Measurements from ENCODE around the gene KLHL13. TPM values are rescaled to one million over a fixed set of nuclear protein-coding genes. Genes with fewer than 3 reads are reported as not detected.

Gene KLHL13
- total and polyA plus RNA-seq, 2 of the 8 experiments (the other 6 are each of a cell fraction or from before 2014, with no cell fraction given) = 6.4 to 12.8 TPM

DNA sequence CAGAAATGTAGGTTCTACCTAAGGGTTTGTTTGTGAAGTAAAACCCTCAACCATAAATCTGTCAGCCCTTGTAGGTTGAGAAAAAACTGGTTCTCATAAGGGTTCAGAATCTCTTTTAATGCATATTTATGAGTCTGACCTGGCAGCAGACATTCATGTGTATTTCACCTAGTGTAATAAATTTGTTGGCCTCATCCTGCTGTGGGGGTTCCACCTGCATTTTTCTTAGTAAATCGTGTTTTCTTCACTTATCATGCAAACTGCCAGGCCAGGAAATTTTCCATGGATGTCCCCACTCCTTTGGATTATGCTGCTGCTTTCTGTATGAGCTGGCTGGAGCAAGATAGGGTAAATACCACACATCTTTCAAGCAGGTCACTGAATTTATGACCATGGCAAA lies 42.4 kb downstream of the KLHL13 start (continued):
- TF ChIP-seq, protein P1, sequence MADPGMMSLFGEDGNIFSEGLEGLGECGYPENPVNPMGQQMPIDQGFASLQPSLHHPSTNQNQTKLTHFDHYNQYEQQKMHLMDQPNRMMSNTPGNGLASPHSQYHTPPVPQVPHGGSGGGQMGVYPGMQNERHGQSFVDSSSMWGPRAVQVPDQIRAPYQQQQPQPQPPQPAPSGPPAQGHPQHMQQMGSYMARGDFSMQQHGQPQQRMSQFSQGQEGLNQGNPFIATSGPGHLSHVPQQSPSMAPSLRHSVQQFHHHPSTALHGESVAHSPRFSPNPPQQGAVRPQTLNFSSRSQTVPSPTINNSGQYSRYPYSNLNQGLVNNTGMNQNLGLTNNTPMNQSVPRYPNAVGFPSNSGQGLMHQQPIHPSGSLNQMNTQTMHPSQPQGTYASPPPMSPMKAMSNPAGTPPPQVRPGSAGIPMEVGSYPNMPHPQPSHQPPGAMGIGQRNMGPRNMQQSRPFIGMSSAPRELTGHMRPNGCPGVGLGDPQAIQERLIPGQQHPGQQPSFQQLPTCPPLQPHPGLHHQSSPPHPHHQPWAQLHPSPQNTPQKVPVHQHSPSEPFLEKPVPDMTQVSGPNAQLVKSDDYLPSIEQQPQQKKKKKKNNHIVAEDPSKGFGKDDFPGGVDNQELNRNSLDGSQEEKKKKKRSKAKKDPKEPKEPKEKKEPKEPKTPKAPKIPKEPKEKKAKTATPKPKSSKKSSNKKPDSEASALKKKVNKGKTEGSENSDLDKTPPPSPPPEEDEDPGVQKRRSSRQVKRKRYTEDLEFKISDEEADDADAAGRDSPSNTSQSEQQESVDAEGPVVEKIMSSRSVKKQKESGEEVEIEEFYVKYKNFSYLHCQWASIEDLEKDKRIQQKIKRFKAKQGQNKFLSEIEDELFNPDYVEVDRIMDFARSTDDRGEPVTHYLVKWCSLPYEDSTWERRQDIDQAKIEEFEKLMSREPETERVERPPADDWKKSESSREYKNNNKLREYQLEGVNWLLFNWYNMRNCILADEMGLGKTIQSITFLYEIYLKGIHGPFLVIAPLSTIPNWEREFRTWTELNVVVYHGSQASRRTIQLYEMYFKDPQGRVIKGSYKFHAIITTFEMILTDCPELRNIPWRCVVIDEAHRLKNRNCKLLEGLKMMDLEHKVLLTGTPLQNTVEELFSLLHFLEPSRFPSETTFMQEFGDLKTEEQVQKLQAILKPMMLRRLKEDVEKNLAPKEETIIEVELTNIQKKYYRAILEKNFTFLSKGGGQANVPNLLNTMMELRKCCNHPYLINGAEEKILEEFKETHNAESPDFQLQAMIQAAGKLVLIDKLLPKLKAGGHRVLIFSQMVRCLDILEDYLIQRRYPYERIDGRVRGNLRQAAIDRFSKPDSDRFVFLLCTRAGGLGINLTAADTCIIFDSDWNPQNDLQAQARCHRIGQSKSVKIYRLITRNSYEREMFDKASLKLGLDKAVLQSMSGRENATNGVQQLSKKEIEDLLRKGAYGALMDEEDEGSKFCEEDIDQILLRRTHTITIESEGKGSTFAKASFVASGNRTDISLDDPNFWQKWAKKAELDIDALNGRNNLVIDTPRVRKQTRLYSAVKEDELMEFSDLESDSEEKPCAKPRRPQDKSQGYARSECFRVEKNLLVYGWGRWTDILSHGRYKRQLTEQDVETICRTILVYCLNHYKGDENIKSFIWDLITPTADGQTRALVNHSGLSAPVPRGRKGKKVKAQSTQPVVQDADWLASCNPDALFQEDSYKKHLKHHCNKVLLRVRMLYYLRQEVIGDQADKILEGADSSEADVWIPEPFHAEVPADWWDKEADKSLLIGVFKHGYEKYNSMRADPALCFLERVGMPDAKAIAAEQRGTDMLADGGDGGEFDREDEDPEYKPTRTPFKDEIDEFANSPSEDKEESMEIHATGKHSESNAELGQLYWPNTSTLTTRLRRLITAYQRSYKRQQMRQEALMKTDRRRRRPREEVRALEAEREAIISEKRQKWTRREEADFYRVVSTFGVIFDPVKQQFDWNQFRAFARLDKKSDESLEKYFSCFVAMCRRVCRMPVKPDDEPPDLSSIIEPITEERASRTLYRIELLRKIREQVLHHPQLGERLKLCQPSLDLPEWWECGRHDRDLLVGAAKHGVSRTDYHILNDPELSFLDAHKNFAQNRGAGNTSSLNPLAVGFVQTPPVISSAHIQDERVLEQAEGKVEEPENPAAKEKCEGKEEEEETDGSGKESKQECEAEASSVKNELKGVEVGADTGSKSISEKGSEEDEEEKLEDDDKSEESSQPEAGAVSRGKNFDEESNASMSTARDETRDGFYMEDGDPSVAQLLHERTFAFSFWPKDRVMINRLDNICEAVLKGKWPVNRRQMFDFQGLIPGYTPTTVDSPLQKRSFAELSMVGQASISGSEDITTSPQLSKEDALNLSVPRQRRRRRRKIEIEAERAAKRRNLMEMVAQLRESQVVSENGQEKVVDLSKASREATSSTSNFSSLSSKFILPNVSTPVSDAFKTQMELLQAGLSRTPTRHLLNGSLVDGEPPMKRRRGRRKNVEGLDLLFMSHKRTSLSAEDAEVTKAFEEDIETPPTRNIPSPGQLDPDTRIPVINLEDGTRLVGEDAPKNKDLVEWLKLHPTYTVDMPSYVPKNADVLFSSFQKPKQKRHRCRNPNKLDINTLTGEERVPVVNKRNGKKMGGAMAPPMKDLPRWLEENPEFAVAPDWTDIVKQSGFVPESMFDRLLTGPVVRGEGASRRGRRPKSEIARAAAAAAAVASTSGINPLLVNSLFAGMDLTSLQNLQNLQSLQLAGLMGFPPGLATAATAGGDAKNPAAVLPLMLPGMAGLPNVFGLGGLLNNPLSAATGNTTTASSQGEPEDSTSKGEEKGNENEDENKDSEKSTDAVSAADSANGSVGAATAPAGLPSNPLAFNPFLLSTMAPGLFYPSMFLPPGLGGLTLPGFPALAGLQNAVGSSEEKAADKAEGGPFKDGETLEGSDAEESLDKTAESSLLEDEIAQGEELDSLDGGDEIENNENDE (IDR thresholded peaks at IDR 0.05; ENCODE audit: insufficient replicate concordance, low read length) = no peak
- TF ChIP-seq, protein P2, sequence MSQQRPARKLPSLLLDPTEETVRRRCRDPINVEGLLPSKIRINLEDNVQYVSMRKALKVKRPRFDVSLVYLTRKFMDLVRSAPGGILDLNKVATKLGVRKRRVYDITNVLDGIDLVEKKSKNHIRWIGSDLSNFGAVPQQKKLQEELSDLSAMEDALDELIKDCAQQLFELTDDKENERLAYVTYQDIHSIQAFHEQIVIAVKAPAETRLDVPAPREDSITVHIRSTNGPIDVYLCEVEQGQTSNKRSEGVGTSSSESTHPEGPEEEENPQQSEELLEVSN (IDR thresholded peaks at IDR 0.05) = no peak
- TF ChIP-seq EZH2 (IDR thresholded peaks at IDR 0.05; ENCODE audit: low read depth, low read length, severe bottlenecking) = no peak
- no peak for TF ChIP-seq SIRT6 (IDR thresholded peaks at IDR 0.05; ENCODE audit: low read length)
- no peak for TF ChIP-seq TEAD4 (IDR thresholded peaks at IDR 0.05; ENCODE audit: low read depth, low read length)
- TF ChIP-seq CHD2 (IDR thresholded peaks at IDR 0.05; ENCODE audit: low read length) = no peak
- no peak for TF ChIP-seq TCF12 (IDR thresholded peaks at IDR 0.05; ENCODE audit: low read depth, low read length)
- no peak for TF ChIP-seq PHF8 (conservative IDR thresholded peaks at IDR 0.05; ENCODE audit: low read depth, low read length)
- TF ChIP-seq ZNF274 (IDR thresholded peaks at IDR 0.05; ENCODE audit: borderline replicate concordance, extremely low read depth, low read length) = no peak

Data from H1 (cell line).